NCI-H524 (cell line): ENCODE measurements around the gene NENF.
"Not testable (repeated sequence)": the region's sequence is repeated elsewhere in the genome, so short reads cannot be mapped to it uniquely, and the experiment has no call there.

Experiments used
- DNase-seq, 2 experiments: peaks; one replicate each; lab custom pipeline; 2025; lab: John Stamatoyannopoulos, UW

Gene NENF

DNA sequence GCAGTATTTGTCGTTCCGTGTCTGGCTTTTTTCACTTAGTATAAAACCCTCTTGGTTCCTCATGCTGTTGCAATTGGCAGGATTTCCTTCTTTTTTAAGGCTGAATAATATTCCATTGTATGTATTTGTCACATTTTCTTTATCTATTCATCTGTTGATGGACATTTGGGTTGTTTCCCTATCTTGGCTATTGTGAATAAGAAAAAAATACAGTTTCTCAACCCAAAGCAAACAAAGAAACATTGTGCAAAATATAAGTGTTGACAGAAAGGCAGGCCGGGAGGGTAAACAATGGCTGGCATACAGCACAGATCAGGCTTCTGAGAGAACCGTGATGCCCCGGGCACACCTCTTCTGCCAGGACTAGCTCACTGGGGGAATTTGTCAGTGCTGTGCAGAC, 26.9 kb downstream of the NENF start:
- DNase-seq: no peak

DNA sequence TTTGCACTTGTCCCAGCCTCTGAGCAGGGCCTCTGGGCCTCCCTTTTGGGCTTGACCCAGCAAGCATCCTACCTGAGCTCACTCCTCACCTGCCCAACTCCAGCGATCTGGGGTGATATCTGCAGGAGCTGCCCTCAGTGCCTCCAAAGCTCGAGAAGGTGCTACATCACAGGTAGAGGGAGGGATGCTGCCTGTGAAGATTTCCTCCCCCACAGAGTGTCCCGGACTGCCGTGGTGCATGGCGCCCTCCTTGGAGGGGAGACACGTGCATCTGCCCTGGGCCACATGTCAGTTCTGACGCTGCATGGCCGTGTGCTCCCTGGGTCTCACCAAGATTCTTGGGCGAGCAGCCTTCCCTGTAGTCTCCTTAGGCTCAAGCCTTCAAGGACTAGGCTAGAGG, 27.7 kb downstream of the NENF start:
- DNase-seq: no peak

DNA sequence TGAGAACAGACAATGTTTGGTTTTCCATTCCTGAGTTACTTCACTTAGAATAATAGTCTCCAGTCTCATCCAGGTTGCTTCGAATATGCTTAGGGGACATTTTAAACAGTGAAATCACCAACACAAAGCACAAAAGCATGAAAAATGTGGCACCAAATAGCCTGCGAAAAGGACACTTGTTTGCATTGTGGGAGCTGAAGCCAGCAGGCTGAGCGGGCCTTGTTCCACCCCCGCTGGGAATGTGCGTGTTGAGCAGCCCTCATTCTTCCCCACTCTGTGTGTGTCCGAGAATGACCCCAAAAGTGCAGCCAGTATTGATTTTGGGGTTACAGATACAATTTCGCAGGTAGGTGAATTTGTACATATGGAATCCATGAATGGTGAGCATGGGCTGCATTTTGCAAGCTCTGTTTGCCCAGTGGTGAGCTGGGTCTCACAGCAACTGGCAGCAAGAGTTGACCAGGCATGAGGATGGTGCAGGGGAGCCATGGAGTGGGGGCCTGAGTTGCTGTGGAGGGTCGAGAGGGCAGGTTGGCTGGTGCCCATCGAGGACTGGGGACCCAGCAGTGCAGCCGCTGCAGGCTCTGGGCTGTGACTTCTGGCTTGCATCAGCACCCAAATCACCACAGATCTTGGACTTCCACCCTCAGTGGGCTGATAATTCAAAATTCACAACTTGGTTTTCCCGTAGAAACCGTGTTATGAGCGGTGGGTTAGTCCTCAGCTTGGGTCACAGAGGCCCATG, 29.4 kb downstream of the NENF start:
- DNase-seq: no peak

DNA sequence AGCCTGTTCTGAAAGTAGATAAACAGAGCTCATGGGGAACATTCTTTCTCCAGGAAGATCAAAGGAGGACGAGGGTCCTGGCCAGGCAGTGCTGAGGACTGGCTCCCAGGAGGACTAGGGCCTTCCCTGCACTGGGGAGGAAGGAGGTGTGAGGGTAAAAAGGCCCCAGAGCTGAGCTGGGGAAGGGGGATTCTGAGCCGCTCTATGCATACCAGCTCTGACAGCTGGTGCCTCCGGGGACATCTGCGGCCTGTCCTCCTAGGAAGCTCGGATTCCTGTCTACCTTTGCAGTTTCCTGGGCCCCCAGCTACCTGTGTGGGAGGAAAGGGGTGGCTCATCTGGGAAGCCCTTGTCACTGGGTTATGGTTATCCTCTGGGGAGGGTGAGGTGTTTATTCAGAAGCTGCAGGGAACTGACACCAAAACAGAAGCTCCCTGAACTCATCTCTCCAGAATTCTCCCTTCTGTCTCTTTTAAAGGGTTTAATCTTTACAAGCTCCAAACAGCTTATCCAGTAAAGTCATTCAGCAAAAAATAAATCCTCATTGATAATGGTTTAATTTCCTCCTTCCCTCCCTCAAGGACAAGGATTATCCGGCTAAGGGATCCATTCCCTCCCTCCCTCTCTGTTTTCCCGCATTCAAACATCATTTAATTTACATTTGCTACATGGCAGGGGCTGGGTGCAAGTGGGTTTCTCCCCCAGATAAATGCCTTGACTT, 31.0 kb downstream of the NENF start:
- peak in 1 of 2 experiments; percentile 71 for DNase-seq

DNA sequence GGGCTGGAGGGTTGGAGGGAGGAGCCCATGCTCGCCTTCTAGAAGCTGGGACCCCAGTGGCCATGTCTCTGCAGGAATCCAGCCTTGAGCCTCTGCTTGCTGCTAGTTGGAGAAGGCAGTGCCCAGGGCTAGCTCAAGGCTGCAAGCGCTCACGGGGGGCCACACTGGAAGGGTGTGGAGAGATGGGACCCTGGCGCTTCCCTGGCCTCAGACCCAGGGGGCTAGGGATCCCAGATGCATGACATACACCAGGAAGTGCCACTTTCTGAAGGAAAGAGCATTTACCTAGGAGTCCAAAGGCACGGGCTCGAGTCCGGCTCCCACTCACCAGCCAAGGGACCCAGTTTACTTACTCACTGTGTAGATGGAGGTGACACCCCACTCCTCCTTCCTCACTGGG, 32.6 kb downstream of the NENF start:
- DNase-seq: no peak

DNA sequence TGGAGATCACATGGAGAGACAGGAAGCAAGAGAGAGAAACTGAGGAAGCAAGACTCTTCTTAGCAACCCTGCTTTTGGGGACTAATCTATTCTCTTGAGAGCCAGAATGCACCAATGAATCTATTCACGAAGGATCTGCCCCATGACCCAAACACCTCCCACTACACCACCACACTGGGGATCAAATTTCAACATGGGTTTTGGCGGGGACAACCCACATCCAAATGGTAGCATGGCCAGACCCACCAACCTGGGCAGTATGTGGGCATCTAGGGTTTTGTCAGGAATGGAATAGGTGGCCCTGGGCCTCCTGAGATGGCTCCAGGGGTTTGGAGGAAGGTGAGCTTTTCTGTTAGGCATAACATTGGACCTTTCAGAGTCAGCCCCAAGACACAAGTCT, 33.7 kb downstream of the NENF start:
- DNase-seq: no peak

DNA sequence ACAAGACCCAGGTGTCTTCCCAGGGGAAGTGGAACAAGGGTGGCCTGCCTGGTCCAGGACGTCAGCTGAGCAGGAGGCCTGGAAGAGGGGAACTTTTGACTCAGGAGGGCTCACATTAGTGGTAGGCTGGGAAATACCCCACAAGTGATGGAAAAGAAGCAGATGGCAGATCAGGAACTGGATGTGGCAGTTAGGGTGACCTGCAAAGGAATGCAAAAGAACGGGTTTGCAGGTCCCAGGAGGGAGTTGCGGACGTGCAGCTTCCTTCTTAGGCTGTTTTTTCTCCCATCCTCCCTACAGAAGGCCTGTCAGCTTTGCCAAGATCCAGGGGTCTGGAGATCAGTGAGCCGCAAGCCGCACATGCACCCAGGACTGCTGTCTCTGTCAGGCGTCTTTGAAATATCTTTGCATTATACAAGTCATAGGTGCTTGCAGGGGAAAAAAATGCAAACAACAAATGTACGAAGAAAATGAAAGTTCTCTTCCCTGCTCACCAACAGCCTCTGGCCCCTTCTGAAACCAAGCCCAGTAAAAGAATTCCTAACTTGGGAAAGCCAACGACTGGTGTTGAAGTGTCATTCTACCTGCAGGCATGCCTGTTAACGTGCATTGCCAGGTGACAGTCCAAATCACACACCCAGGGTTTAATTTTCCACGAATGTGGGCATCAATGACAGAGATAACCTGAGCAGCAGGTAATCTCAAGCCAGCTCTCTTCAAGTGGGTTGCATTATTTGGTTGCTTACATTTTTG, 34.4 kb downstream of the NENF start:
- DNase-seq: no peak

DNA sequence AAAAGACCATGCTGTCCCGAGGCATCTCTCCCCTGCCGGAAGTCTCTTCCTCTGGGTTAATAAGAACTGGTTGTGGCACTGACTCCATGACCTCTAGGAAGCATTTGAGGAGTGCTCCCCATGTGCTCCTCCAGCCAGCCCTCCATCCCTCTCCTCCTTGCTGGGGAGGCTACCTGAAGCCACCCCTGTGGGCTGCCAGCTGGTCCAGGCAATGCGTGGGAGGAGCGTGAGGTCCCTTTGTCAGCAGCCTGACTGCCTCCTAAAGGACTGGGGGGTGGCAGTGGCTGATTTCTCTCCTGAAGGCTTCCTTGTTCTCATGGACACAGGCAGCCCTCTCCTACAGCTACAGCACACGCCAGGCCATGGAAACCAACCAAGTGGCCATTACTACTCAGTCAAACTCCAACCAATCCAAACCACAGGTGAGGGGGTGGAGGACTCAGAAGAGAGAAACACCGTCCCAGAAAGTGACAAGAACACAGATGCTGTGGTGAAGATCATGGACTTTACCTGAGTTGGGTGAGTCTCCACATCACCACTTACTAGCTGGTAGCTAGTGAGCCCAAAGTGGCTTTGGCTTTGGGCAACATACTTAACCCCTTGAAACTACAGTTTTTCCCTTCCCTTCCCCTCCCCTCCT, 35.2 kb downstream of the NENF start:
- no peak for DNase-seq

DNA sequence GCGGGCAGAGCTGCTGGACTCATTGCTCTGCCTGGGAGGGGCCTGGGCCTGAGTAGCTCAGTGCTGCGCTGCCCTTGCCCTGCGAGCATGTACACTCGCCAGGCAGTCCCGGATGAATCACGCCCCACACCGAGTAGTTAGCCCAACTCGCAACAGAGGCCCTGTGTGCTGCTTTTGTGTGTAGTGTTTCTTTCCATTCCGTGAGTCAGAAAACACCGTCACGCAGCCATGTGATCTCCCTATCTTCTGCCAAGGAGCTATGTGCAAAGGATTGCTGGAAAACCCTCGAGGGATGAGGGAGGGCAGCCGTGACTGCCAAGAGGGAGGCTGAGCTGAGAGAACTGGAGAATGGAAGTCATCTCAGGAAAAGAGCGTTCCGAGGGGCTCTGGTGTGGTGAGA, 37.3 kb downstream of the NENF start:
- DNase-seq: no peak

DNA sequence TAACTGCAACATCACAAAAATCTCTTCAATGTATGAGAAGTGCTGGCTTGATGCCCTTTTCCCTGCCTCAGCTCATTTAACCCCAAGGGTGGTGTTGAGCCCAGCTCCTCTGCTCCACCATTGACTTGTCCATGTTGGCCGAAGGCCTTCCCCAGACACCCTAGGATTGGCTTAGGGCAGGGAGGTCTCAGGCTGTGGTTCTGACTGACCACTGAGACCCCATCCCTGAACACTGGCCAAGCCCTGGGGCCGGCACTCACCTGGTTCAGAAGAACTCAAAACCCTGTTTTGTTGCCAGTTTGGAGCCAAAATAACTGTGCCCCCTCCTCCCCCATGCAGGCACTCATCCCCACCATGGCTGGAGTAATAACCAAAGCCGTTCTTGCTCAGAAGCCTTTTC, 38.6 kb downstream of the NENF start:
- no peak for DNase-seq

DNA sequence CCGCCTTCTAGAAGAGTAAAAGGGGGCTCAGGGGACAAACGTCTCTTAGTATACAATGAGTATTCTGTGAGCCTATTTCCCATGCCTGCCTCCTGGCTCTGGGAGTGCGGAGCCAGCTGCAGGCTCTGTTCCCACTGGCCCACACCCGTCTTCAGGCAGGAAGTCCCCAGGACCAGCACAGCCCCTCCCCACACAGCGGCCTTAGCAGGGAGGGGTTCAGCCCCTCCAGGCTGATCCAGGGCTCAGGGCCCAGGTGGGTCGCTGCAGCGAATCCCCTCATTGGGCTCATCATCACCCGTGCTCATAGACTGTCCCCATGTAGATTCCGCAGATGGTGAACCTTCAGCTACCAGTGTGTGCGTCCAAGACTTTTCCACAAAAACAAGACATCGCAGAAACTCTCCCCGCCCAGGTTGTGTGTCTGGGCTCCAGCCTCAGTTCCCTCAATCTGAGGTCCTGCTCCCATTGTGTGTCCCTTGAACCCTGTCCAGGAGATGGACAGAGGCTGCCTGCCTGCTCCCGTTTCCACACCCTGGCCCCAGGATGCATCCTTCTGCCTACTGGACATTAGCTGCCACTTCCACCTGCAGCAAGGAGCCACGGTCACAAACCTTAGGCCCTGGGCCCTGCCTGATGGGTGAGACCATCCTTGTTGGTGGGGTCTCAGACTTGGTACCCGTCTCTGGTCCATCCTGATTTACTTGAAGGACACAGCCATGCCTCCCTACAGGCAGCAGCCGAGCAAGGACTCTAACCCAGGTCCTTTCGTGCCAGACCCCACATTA, 39.4 kb downstream of the NENF start:
- no peak for DNase-seq

DNA sequence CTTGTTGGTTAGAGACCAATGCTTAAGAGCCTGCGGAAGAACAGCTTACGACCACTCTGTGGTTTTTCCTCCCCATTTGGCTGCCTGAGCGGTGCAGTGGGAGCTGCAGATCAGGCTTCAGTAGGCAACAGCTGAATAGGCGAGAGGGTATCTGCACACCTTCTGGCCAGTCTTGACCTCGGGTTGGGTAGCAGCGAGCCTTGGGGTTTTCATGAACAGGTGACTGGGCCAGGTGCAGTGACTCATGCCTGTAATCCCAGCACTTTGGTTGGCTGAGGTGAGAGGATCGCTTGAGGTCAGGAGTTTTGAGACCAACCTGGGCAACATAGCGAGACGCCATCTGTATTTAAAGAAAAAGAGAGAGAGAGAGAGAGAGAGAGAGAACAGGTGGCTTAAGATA, 41.0 kb downstream of the NENF start:
- DNase-seq: no peak

DNA sequence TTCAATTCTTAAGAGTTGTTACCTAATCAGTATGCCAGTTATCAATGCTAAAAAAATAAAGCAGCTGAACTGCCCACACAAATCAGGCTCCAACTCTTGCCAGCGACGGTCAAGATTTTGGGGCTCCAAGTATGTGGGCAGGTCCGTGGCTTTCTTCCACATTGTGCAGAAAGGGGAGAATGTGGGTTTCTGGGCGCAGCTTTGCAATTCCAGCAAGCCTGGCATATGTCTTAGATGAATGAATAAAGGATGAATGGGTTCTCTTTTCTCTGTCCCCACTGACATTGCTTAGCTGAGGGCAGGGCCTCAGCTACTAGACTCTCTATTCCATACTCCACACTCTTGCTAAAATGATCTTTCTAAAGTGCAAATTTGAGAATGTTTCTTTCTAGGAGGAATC, 42.4 kb downstream of the NENF start:
- no peak for DNase-seq

DNA sequence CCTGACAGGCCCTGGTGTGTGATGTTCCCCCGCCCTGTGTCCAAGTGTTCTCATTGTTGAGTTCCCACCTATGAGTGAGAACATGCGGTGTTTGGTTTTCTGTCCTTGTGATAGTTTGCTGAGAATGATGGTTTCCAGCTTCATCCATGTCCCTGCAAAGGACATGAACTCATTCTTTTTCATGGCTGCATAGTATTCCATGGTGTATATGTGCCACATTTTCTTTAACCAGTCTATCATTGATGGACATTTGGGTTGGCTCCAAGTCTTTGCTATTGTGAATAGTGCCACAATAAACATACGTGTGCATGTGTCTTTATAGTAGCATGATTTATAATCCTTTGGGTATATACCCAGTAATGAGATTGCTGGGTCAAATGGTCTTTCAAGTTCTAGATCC, 43.1 kb downstream of the NENF start:
- DNase-seq: not testable (repeated sequence)

DNA sequence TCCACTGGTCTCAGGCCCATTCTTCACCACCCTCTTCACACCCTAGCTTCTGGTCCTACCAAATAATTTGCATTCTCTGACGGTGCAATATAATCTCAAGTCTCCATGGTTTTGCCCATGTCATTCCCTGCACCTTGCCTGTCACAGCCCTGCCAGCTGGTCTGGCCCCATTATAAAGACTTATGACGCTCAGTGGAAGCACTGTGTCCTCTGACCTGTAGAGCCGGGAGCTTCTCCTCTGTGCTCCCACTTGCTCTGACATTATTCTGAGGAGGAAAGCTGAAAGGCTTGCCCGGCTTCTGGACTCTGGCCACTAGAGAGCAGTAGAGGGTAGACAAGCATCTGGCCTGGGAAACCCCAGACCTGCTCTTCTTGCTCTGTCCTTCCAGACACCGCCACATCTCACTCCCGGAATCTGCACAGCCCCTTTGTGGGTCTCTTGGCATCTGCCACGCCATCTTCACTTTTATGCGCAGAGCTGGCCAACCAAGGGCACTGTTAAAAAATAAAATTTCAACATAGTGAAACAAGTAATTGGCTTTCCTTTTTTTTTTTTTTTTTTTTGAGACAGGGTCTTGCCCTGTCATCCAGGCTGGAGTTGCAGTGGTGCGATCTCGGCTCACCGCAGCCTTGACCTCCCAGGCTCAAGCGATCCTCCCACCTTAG, 44.4 kb downstream of the NENF start:
- DNase-seq: peak; percentile 80 to 90

DNA sequence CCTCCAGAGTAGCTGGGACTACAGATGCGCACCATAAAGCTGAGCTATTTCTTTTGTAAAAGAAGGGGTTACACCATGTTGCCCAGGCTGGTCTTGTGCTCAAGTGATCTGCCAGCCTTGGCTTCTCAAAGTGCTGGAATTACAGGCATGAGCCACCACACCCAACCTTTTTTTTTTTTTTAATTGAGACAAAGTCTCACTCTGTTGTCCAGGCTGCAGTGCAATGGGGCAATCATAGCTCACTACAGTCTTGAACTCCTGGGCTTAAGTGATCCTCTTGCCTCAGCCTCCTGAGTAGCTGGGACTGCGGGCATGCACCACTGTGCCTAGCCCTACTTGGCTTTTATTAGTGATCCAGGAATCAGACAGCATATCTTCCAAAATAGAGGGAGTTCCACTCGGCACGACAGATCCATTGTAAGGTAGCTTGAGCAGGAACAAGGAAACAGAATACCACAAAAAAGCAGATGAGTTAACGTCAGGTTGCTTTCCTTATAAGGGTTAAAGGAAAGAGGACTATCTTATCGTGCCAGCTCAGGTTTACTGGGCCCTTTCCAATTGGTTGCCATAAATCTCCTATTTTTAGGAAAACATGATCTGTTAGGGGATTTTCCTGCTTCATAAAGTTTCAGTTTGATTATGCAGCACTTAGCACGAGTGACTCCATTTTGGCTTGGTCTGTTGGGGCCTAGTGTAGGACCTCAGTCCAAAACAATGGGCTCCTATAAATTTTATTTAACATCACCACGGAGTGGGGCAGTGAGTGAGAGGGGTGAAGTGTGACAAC, 45.2 kb downstream of the NENF start:
- DNase-seq: no peak

DNA sequence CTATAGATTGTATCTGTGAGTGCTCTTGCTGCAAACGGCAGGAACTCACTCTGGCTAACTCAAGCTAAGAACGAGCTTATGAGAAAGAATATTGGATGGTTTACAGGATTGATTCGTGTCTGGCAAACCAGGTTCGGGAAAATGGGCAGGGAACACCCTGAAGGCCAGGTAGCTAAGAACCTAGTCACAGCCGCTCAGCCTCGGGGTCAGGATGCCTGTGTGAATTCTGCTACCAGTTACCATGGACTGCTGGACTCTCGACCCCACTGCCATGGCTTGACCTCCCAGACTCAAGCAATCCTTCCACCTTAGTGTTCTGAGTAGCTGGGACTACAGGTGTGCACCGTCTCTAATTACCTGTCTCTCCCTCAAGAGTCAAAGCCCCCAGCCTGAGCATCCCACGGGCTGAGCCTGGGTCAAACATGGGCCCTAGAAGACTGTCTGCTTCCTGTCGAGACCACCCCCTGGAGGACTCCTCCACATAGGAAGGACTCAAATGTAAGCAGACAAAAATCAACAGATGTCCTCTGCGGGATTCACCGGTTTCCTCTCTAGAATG, 45.8 kb downstream of the NENF start:
- DNase-seq: no peak

DNA sequence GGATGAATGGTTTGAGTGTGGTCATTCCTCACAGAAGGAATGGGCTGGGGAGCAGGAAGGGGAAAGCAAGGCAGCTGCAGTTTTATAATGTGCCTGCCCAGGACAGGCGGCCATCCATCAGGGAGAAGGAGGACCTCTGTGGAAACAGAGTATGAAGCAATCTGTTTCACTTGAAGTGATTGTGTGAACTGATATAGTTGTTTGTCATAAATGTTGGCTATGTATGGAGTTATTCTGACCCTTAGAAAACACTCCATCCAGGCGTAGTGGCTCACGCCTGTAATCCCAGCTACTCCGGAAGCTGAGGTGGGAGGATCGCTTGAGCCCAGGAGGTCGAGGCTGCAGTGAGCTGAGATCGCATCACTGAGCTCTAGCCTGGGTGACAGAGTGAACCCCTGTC, 46.5 kb downstream of the NENF start:
- no peak for DNase-seq

DNA sequence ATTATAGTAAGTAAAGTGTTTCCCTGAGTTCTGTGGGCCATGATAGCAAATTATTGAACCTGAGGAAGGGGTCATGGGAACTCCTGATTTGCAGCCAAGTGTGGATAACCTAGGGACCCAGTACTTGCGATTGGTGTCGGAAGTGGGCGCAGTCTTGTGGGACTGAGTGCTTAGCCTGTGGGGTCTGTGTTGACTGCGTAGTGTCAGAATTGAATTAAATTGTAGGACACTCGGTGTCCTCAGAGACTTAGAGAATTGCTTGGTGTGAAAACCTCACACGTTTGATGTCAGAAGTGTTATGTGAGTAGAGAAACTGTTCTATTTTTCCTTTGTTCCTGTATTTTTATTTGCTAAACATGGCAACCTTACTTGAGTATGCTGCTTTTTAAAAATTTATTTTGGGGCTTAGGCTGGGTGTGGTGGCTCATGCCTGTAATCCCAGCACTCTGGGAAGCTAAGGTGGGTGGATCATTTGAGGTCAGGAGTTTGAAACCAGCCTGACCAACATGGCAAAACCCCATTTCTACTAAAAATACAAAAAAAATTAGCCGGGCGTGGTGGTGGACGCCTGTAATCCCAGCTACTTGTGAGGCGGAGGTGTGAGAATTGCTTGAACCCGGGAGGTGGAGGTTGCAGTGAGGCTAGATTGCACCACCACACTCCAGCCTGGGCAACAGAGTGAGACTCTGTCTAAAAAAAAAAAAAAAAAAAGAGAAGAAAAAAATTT, 48.2 kb downstream of the NENF start:
- not testable (repeated sequence) for DNase-seq

DNA sequence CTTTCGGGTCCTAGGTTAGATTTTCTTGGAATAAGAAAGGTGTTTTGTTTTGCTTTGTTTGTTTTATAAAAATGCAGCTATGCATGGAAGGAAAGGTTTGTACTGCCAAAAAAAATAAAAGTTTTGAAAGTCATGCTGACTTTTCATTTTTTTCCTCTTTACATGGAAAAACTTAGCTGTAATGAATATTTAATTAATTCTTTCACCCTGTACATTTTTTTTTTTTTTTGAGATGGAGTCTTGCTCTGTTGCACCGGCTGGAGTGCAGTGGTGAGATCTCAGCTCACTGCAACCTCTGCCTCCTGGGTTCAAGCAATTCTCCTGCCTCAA, 48.7 kb downstream of the NENF start:
- DNase-seq: no peak
